ENCODE data around the gene SEC31B.

Gene SEC31B

GRCh38 chr10:100490531-100490930, 29.1 kb downstream of the SEC31B start:
- no peak for DNase-seq

DNA sequence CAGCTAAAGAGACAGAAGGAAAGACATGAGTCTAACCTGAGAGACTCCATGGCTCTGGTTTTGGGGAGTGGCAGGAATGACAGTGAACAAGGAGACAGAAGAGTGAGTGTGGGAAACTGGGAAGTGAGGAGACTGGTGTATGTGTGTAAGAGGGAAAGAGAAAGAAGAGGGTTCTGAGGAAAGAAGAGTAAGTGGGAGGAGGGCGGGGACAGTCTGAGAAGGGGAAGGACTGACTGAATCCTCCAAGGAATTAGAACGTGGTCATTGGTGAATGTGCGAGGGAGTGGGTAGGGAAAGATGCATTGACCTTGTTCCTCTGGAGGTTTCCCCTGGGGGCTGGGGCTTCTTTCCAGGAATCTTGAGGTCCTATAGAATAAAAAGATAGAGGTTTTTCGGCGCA, 30.3 kb downstream of the SEC31B start:
- DNase-seq = no peak

GRCh38 chr10:100487529-100487928, 32.1 kb downstream of the SEC31B start:
- no peak for DNase-seq

DNA sequence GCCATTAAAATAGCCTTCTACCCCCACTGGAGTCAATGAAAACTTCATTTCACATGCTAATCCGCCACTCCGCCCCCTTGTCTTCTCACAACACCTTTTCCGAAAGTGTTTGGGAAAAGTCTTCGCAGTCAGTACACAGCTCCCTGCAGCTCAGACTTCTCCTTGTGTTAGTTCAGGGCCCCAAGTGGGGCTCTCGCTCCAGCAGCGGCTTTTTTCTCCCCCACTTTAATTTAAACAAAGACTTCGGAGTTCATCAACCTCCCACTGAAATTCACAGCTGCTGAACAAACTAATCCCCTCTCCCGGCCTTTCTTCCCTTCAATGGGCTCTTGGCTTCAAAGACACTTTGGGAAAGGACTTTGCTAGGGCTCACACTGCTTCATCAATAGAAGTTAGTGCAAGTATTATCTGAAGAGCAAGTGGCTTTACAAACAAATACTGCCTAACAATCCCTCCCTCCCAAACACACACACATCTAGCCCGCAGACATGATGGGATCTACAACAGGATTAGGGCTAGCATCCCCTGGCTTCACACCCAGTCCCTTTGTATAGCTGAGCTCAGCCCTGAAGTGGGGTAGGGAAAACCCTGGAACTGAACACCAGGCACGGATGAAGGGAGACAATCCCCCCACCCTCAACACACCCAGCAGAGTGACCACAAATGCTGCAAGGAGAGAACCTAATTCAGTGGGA, 33.7 kb downstream of the SEC31B start:
- no peak for DNase-seq

DNA sequence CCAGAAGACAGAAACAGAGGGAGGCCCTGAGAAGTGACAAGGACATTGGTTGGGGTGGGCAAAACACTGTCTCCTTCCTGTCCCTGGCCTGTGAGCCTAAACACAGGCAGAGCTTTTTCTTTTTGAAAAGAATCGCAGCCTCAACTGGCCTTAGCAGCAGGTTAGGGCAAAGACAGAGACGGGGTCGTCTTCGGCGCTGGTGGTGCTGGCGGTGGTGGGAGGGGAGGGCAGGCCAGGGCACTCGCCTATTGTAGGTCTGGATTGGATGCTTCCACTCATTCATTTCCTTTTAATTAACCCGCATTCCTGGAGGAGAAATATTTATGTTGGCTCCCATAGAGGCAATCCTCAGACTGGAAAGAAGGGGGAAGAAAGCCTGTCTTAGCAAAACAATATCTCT, 34.3 kb downstream of the SEC31B start:
- no peak for DNase-seq

- DNase-seq = no peak
These were observed 35.6 kb downstream of the SEC31B start for GRCh38 chr10:100483876-100484666.

GRCh38 chr10:100482834-100483185, 36.9 kb downstream of the SEC31B start:
- no peak for DNase-seq

DNA sequence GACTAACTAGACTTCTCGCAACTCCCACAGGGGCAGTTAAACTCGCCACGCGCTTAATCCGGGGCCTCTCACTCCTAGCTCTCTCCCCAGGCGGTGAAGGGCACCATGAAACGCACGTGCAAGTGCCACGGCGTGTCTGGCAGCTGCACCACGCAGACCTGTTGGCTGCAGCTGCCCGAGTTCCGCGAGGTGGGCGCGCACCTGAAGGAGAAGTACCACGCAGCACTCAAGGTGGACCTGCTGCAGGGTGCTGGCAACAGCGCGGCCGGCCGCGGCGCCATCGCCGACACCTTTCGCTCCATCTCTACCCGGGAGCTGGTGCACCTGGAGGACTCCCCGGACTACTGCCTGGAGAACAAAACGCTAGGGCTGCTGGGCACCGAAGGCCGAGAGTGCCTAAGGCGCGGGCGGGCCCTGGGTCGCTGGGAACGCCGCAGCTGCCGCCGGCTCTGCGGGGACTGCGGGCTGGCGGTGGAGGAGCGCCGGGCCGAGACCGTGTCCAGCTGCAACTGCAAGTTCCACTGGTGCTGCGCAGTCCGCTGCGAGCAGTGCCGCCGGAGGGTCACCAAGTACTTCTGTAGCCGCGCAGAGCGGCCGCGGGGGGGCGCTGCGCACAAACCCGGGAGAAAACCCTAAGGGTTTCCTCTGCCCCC, 37.4 kb downstream of the SEC31B start:
- DNase-seq = peak; percentile 33

GRCh38 chr10:100481462-100482081, 38.1 kb downstream of the SEC31B start:
- peak; percentile 72 for DNase-seq

GRCh38 chr10:100480002-100480401, 39.7 kb downstream of the SEC31B start:
- no peak for DNase-seq

DNA sequence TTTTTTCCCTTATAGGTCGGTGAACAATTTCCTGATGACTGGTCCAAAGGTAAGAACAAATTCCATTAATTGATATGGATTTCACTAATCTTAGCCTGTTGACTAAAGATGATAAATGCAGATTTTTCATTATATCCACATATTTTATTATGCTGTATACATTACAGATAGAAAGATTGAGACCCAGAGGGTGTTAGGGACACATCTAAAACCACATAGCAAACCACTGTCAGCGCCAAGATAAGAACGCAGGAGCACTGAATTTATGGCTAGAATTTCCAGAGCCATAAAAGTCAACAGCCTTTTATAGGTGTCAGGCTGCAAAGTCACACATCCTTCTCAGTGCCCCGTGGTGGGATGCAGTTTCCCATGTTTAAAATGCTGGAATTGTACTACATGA, 40.6 kb downstream of the SEC31B start:
- no peak for DNase-seq

GRCh38 chr10:100477970-100478369, 41.7 kb downstream of the SEC31B start:
- no peak for DNase-seq

DNA sequence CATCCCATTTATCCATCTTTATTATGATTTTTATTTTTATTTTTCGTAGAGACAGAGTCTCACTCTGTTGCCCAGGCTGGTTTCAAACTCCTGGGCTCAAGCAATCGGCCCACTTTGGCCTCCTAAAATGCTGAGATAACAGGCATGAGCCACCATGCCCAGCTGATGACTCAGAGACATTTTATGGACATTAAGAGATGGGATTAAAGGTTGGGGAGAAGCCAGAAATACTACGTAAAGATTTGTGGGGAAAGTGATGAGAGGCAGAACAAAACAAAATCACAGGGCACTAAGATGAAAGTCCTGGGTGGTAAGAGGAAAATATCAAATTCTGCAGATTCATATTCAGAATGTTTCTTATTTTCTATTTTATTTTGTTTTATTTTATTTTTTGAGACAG, 49.3 kb downstream of the SEC31B start:
- DNase-seq = no peak

DNA sequence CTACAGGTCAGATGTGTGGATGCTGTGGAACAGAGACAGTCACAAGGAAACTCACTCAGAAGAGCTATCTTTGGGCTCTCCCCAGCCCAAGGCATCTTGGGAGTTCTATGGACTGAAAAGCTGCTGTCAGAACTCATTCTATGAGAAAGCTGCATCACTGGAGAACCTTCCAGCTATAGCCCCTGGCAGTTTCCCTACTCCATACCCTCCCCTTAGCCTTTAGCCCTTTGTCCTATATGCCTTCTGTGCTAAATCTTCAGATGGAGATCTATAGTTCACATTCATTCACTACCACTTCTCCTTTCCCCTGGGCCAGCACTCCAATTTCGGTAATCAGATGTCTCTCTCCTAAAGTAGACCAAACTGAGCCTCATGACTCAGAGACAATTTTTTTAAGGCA, 49.9 kb downstream of the SEC31B start:
- no peak for DNase-seq

DNA sequence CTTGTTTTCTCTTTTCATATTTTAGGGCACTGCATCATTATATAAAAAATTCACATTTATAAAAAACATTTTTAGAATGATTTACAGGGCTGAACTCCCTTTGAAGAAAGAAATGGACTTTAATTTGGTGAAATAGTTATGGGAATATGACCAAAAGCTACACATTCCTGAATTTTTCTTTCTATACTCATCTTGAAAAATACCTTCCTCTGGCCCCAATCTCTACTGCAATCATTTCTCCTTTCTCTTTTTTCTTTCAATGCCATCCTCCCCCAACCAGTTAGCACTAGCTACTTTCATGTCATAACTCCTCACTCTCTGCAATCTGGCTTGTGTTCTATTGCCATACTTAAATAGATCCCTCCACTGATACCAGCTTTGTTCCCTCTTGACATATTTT, 50.7 kb downstream of the SEC31B start:
- no peak for DNase-seq

- DNase-seq = no peak
These were observed 51.3 kb downstream of the SEC31B start for GRCh38 chr10:100468322-100468721.

DNA sequence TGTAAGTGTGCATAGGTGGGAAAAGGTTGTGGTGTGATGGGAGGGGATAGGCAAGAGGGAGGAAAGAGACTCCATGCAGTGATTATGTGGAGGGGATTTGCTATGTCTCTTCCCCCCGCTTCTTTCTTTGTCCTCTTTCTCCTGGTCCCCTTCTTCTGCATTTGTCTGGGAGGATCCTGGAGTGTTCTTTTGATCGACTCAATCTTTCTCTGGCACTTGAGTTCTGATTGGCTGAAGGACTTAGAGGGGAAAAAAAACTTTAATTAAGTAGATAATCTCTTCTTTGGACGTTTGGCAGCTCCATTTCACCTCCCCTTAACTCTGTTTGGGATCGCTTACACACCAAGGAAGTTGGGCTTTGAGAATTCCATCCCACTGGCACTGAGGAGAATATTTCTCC, 57.0 kb downstream of the SEC31B start, which contains the start of gene WNT8B:
TSS of gene WNT8B (plus strand) at position 301 of the 400 bp plus-strand sequence. CDS start 160 bp downstream, outside the sequence.
- DNase-seq = no peak

- no peak for DNase-seq
These were observed 70.7 kb downstream of the SEC31B start for GRCh38 chr10:100448951-100449350.

GRCh38 chr10:100447663-100448062, 72.0 kb downstream of the SEC31B start:
- DNase-seq = no peak

- no peak for DNase-seq
These were observed 73.4 kb downstream of the SEC31B start for GRCh38 chr10:100446130-100446761.

- no peak for DNase-seq
These were observed 77.1 kb downstream of the SEC31B start for GRCh38 chr10:100442548-100442947.

DNA sequence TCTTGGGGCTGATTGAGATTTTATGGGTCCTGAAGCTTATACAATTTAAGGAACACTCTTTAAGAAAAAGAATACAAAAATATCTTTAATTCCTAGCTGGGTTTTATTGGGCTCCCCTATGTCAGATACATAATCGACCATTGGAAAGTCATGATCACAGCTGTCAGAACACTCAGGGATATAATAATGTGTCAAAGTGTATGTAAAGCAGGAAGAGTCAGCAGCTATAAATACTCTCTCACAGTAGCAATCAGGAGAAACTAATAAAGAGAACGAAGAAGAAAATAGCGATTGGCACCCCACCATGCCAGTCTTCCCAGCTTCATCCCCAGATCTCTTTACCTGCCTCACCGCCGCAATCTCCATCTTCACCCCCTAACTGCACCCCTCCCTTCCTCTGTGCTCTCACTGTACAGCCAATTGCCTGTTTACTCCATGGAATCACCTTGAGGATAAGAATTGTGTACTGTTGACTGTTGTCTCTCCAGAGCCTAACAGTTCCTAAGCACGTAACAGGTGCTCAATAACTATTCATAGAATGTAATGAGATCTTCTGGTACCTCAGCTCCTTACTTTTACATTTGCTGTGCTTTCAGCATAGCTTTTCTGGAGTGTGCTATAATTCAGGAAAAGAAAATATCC, 80.9 kb downstream of the SEC31B start:
- DNase-seq = no peak

All from GDM1 (cell line).